NCI-H345 (cell line): ENCODE measurements around the gene URGCP.
A peak's percentile ranks its signal among the peaks of the same experiment; 100 is the strongest.
"Not testable (repeated sequence)": the region's sequence is repeated elsewhere in the genome, so short reads cannot be mapped to it uniquely, and the experiment has no call there.

ENCODE experiments used
- DNase-seq: peaks from one replicate; lab custom pipeline; 2025; lab: John Stamatoyannopoulos, UW

URGCP gene

GRCh38 chr7:43872406-43873110 lies 33.8 kb downstream of the URGCP start:
- DNase-seq, result no peak

GRCh38 chr7:43871064-43871463 lies 35.3 kb downstream of the URGCP start:
- DNase-seq, result no peak

GRCh38 chr7:43870316-43870715 lies 36.1 kb downstream of the URGCP start:
- DNase-seq, result no peak

- DNase-seq, result no peak
These were observed 36.5 kb downstream of the URGCP start for GRCh38 chr7:43869867-43870240.

GRCh38 chr7:43869006-43869866 lies 37.2 kb downstream of the URGCP start, which contains the start of gene MRPS24:
TSS of gene MRPS24 (minus strand) at chr7:43869517. CDS start at chr7:43869495, 22 bp downstream.
- peak; percentile 95 for DNase-seq

GRCh38 chr7:43868681-43869005 lies 37.8 kb downstream of the URGCP start:
- DNase-seq, result peak; percentile 20

GRCh38 chr7:43868181-43868580 lies 38.2 kb downstream of the URGCP start:
- DNase-seq, result no peak

- no peak for DNase-seq
These were observed 41.1 kb downstream of the URGCP start for GRCh38 chr7:43865277-43865676.

GRCh38 chr7:43864126-43864525 lies 42.3 kb downstream of the URGCP start:
- DNase-seq, result no peak

- no peak for DNase-seq
These were observed 49.4 kb downstream of the URGCP start for GRCh38 chr7:43856996-43857395.

- no peak for DNase-seq
These were observed 50.1 kb downstream of the URGCP start for GRCh38 chr7:43856316-43856715.

- no peak for DNase-seq
These were observed 51.2 kb downstream of the URGCP start for GRCh38 chr7:43855176-43855575.

GRCh38 chr7:43851805-43852204 lies 54.6 kb downstream of the URGCP start:
- no peak for DNase-seq

GRCh38 chr7:43850348-43851116 lies 55.9 kb downstream of the URGCP start:
- no peak for DNase-seq

- DNase-seq, result no peak
These were observed 57.3 kb downstream of the URGCP start for GRCh38 chr7:43849047-43849446.

GRCh38 chr7:43847496-43847895 lies 58.9 kb downstream of the URGCP start:
- DNase-seq, result no peak

- DNase-seq, result no peak
These were observed 61.7 kb downstream of the URGCP start for GRCh38 chr7:43844662-43845061.

- DNase-seq, result no peak
These were observed 62.1 kb downstream of the URGCP start for GRCh38 chr7:43844257-43844656.

- no peak for DNase-seq
These were observed 63.1 kb downstream of the URGCP start for GRCh38 chr7:43843296-43843695.

GRCh38 chr7:43838201-43838658 lies 68.2 kb downstream of the URGCP start:
- DNase-seq, result no peak

GRCh38 chr7:43834463-43835251 lies 71.7 kb downstream of the URGCP start:
- no peak for DNase-seq

GRCh38 chr7:43830917-43831316 lies 75.5 kb downstream of the URGCP start:
- not testable (repeated sequence) for DNase-seq
